Spinal cord (tissue), 10 donors: ENCODE results near the gene CDKAL1. TPM values are rescaled to one million over a fixed set of nuclear protein-coding genes. Genes with fewer than 3 reads are reported as not detected.
"Not testable (repeated sequence)": the region's sequence is repeated elsewhere in the genome, so short reads cannot be mapped to it uniquely, and the experiment has no call there.

ENCODE experiments used
- DNase-seq, 6 donors: peaks; one replicate each; pipeline versions ENCODE4 v3.0.0 to v3.0.0-alpha.2; 2013 to 2015; ENCODE audit warnings: low spot score in 6 of 6, low read depth in 4 of 6
- H3K27ac ChIP-seq: one replicate; pipeline ENCODE4 v1.5.1; 2013; ENCODE audit warnings: low read depth, low read length, control low read depth
- H3K27me3 ChIP-seq: one replicate; pipeline ENCODE4 v1.6.1; 2013; ENCODE audit warnings: low read length; ENCODE audit not compliant: control insufficient read depth, insufficient read depth
- H3K36me3 ChIP-seq: one replicate; pipeline ENCODE4 v1.6.1; 2013; ENCODE audit warnings: low read length; ENCODE audit not compliant: control insufficient read depth, insufficient read depth
- H3K4me1 ChIP-seq: one replicate; pipeline ENCODE4 v1.6.1; 2013; ENCODE audit warnings: low read length; ENCODE audit not compliant: control insufficient read depth, insufficient read depth
- H3K4me3 ChIP-seq: one replicate; pipeline ENCODE4 v1.5.1; 2013; ENCODE audit warnings: low read depth, low read length, control low read depth
- H3K9me3 ChIP-seq: one replicate; pipeline ENCODE4 v1.6.1; 2013; ENCODE audit warnings: low read length; ENCODE audit not compliant: control insufficient read depth, insufficient read depth
- WGBS: methylation state at CpG from one replicate; pipeline ENCODE4 v1.1.5; 2013; ENCODE audit warnings: missing lambda C conversion rate; ENCODE audit not compliant: insufficient coverage; 5-methylcytosine and 5-hydroxymethylcytosine counted together
- polyA plus RNA-seq, 2 donors: library from polyadenylated mRNA; unstranded; fragments of 120-200 nt; gene quantifications; one replicate each; pipeline ENCODE4 v1.2.1, GENCODE V29; 2013; ENCODE audit not compliant: insufficient read length in 2 of 2
- total RNA-seq, 2 donors: library from RNA; depleted of rRNA in 1 of 2; stranded (reverse); fragments of 120-200 nt in 1 of 2; fragments of >200 nt in 1 of 2; gene quantifications; one replicate each; pipeline versions ENCODE4 v1.2.3 to v1.2.4, GENCODE V29; 2013 to 2014
- donor health status: healthy.

The CDKAL1 gene
- total and polyA plus RNA-seq, 4 donors, result 15.1 to 34.2 (median 22.0) TPM

DNA sequence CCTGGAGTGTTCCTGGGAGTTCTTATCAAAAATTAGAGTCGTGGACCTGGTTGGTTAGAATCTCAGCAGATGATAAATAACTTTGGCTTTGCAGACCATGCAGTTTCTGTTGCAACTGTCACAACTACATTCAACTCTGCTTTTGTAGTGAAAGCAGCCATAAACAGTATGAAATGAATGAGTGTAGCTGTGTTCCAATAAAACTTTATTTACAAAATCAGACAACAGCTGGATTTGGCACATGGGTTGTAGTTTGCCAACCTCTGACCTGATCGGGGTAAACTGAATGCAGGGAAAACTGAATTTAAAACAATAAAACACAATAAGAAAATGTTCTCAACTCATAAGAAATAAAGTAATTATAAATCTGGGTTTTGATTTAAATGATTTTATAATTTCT, 513.8 kb downstream of the CDKAL1 start:
- Histone ChIP-seq H3K27ac (no peak overlapping the region), H3K9me3 (no peaks in the 10 kb centered on the region), H3K4me1 (no peaks in the 10 kb centered on the region), H3K27me3 (no peaks in the 10 kb centered on the region), H3K4me3 (no peak overlapping the region), H3K36me3 (no peaks in the 10 kb centered on the region)
- DNase-seq, result no peak
- WGBS, result no CpG with 5 or more reads among the region's 2 CpGs

DNA sequence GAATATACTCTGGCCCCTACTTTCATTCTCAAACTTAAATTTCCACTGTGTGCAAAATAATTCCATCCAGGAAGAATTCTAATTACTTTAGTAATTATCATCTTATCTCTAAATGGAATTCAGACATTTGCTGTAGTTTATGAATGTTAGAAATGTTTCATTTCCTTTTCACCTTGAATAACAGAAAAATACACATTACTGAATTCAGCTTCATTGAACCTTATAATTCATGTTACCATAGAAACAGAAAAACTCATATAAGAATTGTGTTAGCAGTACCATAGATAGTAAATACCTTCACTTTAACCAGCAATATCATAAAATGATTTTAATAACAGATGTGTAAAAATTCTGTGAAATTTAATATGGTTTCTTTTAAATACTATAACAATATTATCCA, 514.9 kb downstream of the CDKAL1 start:
- Histone ChIP-seq H3K27ac (no peak overlapping the region), H3K4me1 (no peaks in the 10 kb centered on the region), H3K4me3 (no peak overlapping the region), H3K36me3 (no peaks in the 10 kb centered on the region), H3K9me3 (no peaks in the 10 kb centered on the region), H3K27me3 (no peaks in the 10 kb centered on the region)
- peak in 1 of 6 donors; percentile 52 for DNase-seq

DNA sequence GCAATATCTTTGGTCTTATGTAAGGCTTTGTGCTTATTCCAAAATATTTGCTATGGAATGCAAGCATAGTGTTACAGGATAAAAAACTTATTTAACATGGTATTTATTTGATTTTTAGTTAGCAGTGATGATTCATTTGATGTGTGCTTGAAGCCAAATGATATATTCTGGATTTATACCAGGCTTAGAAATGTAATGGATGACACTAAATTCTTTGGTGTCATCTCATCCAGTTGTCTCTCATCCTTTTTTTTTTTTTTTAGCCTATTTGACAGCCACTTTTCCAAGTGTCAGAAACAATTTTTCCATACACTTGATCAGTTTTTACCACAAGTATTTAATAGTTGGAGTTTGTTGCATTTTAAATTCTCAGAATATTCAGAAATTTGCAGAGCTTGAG, 515.3 kb downstream of the CDKAL1 start:
- DNase-seq, result no peak
- H3K27ac ChIP-seq, result no peak overlapping the region
- H3K4me1 ChIP-seq, result no peaks in the 10 kb centered on the region
- H3K9me3 ChIP-seq, result no peaks in the 10 kb centered on the region
- H3K36me3 ChIP-seq, result no peaks in the 10 kb centered on the region
- no peaks in the 10 kb centered on the region for H3K27me3 ChIP-seq
- no peak overlapping the region for H3K4me3 ChIP-seq

DNA sequence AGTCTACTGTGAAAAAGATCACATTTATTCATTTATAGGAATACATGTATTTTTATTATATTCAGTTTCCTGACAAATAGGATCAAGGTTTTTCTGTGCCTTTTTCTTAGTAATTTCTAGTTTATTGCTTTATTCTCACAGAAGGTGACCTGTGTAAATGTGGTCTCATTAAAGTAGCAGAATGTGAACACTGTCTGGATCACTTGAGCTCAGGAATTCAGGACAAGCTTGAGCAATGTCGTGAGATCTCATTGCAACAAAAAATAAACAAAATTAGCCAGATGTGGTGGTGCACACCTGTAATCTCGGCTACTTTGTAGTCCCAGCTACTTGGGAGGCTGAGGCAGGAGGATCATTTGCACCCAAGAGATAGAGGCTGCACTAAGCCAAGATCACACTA, 516.7 kb downstream of the CDKAL1 start:
- H3K4me3 ChIP-seq, result no peak overlapping the region
- no peaks in the 10 kb centered on the region for H3K4me1 ChIP-seq
- no peaks in the 10 kb centered on the region for H3K36me3 ChIP-seq
- DNase-seq, result no peak
- H3K27ac ChIP-seq, result no peak overlapping the region
- no peaks in the 10 kb centered on the region for H3K9me3 ChIP-seq
- no peaks in the 10 kb centered on the region for H3K27me3 ChIP-seq
- WGBS, result 89% methylated on average over 2 of the region's 2 CpGs

DNA sequence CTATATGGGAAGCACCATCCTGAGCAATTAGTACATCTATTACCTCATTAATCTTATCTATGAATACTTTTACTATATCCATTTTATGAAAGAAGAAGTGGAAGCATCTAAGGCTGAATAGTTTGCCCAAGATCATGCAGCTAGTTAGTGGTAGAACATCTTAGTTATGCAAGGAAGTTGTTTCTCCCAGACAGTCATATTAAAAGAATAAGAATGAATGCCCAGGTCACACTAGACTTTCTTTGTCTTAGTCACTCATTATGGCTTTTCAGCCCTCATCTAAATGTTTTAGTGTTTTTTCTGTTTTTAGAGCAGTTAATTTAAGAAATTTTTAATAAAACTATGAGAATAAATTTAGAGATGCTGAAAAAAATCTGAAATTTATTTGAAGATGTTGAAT, 517.5 kb downstream of the CDKAL1 start:
- H3K4me3 ChIP-seq, result no peak overlapping the region
- no peak for DNase-seq
- no peaks in the 10 kb centered on the region for H3K4me1 ChIP-seq
- no peaks in the 10 kb centered on the region for H3K27me3 ChIP-seq
- H3K27ac ChIP-seq, result no peak overlapping the region
- H3K36me3 ChIP-seq, result no peaks in the 10 kb centered on the region
- no peaks in the 10 kb centered on the region for H3K9me3 ChIP-seq

DNA sequence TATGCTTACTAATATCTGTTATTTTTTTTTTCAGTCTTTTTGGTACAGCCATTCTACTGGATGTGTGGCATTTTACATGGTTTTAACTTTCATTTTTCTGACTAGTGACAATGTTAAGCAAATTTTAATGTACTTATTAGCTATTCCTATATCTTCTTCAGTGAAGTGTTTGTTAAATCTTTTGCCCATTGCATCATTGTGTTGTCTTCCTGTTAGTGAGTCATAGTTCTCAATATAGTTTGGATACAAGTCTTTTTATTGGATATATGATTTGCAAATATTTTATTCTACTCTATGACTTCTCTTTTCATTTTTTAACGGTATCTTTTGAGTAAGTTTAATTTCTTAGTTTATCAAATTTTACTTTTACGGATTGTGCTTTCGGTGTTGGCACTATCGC, 519.4 kb downstream of the CDKAL1 start:
- Histone ChIP-seq H3K27me3 (no peaks in the 10 kb centered on the region), H3K36me3 (no peaks in the 10 kb centered on the region), H3K9me3 (peaks cover under 1% of the 10 kb centered on the region), H3K27ac (no peak overlapping the region), H3K4me3 (no peak overlapping the region), H3K4me1 (no peaks in the 10 kb centered on the region)
- no peak for DNase-seq
- no CpG with 5 or more reads among the region's 4 CpGs for WGBS

DNA sequence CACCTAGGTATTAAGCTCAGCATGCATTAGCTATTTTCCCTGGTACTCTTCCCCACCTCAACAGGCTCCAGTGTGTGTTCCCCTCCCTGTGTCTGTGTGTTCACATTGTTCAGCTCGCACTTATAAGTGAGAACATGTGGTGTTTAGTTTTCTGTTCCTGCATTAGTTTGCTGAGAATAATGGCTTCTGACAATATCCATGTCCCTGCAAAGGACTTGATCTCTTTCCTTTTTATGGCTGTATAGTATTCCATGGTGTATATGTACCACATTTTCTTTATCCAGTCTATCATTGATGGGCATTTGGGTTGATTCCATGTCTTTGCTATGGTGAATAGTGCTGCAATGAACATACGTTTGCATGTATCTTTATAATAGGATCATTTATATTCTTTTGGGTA, 521.2 kb downstream of the CDKAL1 start:
- H3K27me3 ChIP-seq, H3K9me3 ChIP-seq, H3K4me1 ChIP-seq, H3K4me3 ChIP-seq, H3K27ac ChIP-seq, H3K36me3 ChIP-seq, DNase-seq: not testable (repeated sequence)
- WGBS, result no CpG with 5 or more reads among the region's 2 CpGs

DNA sequence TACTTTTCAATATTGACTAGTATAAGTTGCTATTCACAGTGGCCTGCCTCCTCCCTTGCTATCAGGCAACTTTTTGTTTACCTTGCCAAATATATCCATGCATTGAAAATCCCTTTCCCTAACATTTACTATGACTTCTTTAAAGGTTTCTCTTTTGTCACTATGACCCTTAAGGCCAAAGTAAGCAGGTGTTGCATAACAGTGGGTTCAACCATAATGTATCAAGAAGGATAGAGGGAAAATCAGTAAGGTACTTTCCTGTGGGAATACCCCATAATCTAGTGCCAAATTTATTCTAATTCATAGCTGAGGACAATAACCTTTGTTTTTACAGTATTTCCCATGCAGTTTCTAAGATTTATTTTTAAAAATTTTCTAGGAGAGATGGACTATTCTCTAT, 527.6 kb downstream of the CDKAL1 start:
- Histone ChIP-seq H3K27ac (no peak overlapping the region), H3K36me3 (peaks cover 4% of the 10 kb centered on the region), H3K27me3 (no peaks in the 10 kb centered on the region), H3K4me3 (no peak overlapping the region), H3K9me3 (peaks cover 8% of the 10 kb centered on the region), H3K4me1 (no peaks in the 10 kb centered on the region)
- no peak for DNase-seq

DNA sequence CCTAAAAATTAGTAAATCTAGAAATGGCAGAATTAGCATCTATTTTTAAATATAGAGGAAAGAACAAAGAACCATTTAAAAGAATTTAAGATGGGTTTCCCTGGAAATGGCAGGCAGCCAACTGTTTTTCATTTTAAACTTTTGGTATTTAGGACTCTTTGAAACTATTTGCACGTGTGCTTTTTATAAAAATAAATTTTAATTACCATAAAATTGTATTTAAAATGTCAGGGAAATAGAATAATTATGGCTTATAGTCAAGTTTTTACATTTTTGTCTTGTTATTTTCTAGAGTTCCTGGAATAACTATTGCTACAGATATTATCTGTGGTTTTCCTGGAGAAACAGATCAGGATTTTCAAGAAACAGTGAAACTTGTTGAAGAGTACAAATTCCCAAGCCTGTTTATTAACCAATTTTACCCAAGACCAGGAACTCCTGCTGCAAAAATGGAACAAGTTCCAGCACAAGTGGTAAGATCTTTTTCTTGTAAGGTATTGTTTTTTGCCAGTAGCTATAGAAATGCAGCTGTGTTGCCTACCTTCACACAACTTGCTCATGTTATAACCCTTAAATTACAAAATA, 530.6 kb downstream of the CDKAL1 start:
- WGBS, result no CpG with 5 or more reads among the region's 1 CpG
- no peaks in the 10 kb centered on the region for H3K27me3 ChIP-seq
- no peak overlapping the region for H3K27ac ChIP-seq
- DNase-seq, result no peak
- H3K4me1 ChIP-seq, result no peaks in the 10 kb centered on the region
- H3K36me3 ChIP-seq, result peaks cover 4% of the 10 kb centered on the region
- H3K9me3 ChIP-seq, result peaks cover 2% of the 10 kb centered on the region
- H3K4me3 ChIP-seq, result no peak overlapping the region

DNA sequence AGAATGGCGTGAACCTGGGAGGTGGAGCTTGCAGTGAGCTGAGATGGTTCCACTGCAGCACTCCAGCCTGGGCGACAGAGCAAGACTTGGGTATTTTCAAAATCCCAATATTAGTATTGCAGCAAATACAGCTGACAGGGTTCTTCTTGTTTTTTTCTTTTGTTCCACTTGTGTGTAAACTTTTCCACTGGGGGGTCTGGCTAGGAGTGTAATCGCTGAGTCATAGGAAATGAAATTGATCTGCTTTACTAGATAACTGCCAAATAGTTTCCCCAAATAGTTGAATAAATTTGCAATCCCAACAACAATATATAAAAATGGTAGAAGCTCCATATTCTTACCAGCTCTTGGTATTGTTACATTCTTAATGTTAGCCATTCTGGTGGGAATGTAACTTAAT, 533.3 kb downstream of the CDKAL1 start:
- no peak overlapping the region for H3K4me3 ChIP-seq
- peaks cover 4% of the 10 kb centered on the region for H3K36me3 ChIP-seq
- no peak for DNase-seq
- H3K4me1 ChIP-seq, result no peaks in the 10 kb centered on the region
- no peaks in the 10 kb centered on the region for H3K27me3 ChIP-seq
- no peaks in the 10 kb centered on the region for H3K9me3 ChIP-seq
- WGBS, result no CpG with 5 or more reads among the region's 3 CpGs
- no peak overlapping the region for H3K27ac ChIP-seq
